Measurements from ENCODE around the gene USO1.
"Not testable (repeated sequence)": the region's sequence is repeated elsewhere in the genome, so short reads cannot be mapped to it uniquely, and the experiment has no call there.

The USO1 gene

GRCh38 chr4:75724066-75724866 lies at the start of gene USO1:
USO1 (plus strand) TSS chr4:75724577; CDS start chr4:75724820, 243 bp downstream.
- H3K27me3 Mint-ChIP-seq: no peaks in the 10 kb centered on the region
- peak within 1 kb of the TSS; percentile 100 for H3K4me3 Mint-ChIP-seq
- H3K4me1 Mint-ChIP-seq (ENCODE audit: low read depth): peaks cover 48% of the 10 kb centered on the region
- intact Hi-C loops (cut with micrococcal nuclease): loop anchor here (1.0 kb wide), 2 partner anchors 51 to 210 kb away; partner anchors contain the start of genes G3BP2, RCHY1 and THAP6
- H3K27ac Mint-ChIP-seq: peak within 1 kb of the TSS; percentile 100
- H3K36me3 Mint-ChIP-seq (ENCODE audit: low read depth): peaks cover 26% of the 10 kb centered on the region
- H3K9me3 Mint-ChIP-seq: no peaks in the 10 kb centered on the region

- intact Hi-C loops (cut with micrococcal nuclease): no loop called here
- Mint-ChIP-seq H3K27ac (no peak overlapping the region), H3K27me3 (no peaks in the 10 kb centered on the region), H3K9me3 (no peaks in the 10 kb centered on the region), H3K36me3 (ENCODE audit: low read depth) (peaks cover 14% of the 10 kb centered on the region), H3K4me1 (ENCODE audit: low read depth) (peaks cover 24% of the 10 kb centered on the region), H3K4me3 (no peak overlapping the region)
Observed at GRCh38 chr4:75675004-75675531, 49.3 kb upstream of the USO1 start.

GRCh38 chr4:75678473-75678872 lies 45.9 kb upstream of the USO1 start:
- H3K36me3 Mint-ChIP-seq (ENCODE audit: low read depth): peaks cover under 1% of the 10 kb centered on the region
- peaks cover 14% of the 10 kb centered on the region for H3K4me1 Mint-ChIP-seq (ENCODE audit: low read depth)
- no peaks in the 10 kb centered on the region for H3K9me3 Mint-ChIP-seq
- no peak overlapping the region for H3K27ac Mint-ChIP-seq
- H3K27me3 Mint-ChIP-seq: no peaks in the 10 kb centered on the region
- intact Hi-C loops (cut with micrococcal nuclease): no loop called here
- H3K4me3 Mint-ChIP-seq: no peak overlapping the region

GRCh38 chr4:75678965-75679364 lies 45.4 kb upstream of the USO1 start:
- intact Hi-C loops (cut with micrococcal nuclease): no loop called here
- no peak overlapping the region for H3K27ac Mint-ChIP-seq
- H3K36me3 Mint-ChIP-seq (ENCODE audit: low read depth): no peaks in the 10 kb centered on the region
- H3K4me1 Mint-ChIP-seq (ENCODE audit: low read depth): peaks cover 9% of the 10 kb centered on the region
- no peaks in the 10 kb centered on the region for H3K27me3 Mint-ChIP-seq
- H3K9me3 Mint-ChIP-seq: no peaks in the 10 kb centered on the region
- H3K4me3 Mint-ChIP-seq: no peak overlapping the region

- H3K27me3 Mint-ChIP-seq: no peaks in the 10 kb centered on the region
- H3K27ac Mint-ChIP-seq: no peak overlapping the region
- no peaks in the 10 kb centered on the region for H3K36me3 Mint-ChIP-seq (ENCODE audit: low read depth)
- no peak overlapping the region for H3K4me3 Mint-ChIP-seq
- H3K4me1 Mint-ChIP-seq (ENCODE audit: low read depth): peaks cover 6% of the 10 kb centered on the region
- H3K9me3 Mint-ChIP-seq: no peaks in the 10 kb centered on the region
- intact Hi-C loops (cut with micrococcal nuclease): no loop called here
Observed at GRCh38 chr4:75679876-75680575, 44.4 kb upstream of the USO1 start.

GRCh38 chr4:75683482-75684155 lies 40.8 kb upstream of the USO1 start:
- Mint-ChIP-seq H3K4me3 (no peak overlapping the region), H3K9me3 (peaks cover 8% of the 10 kb centered on the region), H3K27me3 (no peaks in the 10 kb centered on the region), H3K4me1 (ENCODE audit: low read depth) (peaks cover 6% of the 10 kb centered on the region), H3K36me3 (ENCODE audit: low read depth) (no peaks in the 10 kb centered on the region), H3K27ac (no peak overlapping the region)
- intact Hi-C loops (cut with micrococcal nuclease): no loop called here

- Mint-ChIP-seq H3K9me3 (peaks cover 8% of the 10 kb centered on the region), H3K4me3 (no peak overlapping the region), H3K36me3 (ENCODE audit: low read depth) (no peaks in the 10 kb centered on the region), H3K27me3 (no peaks in the 10 kb centered on the region), H3K4me1 (ENCODE audit: low read depth) (peaks cover 6% of the 10 kb centered on the region), H3K27ac (no peak overlapping the region)
- intact Hi-C loops (cut with micrococcal nuclease): no loop called here
Observed at GRCh38 chr4:75685546-75686189, 38.7 kb upstream of the USO1 start.

GRCh38 chr4:75686346-75686745 lies 38.0 kb upstream of the USO1 start:
- Mint-ChIP-seq H3K4me1 (ENCODE audit: low read depth) (peaks cover 6% of the 10 kb centered on the region), H3K36me3 (ENCODE audit: low read depth) (no peaks in the 10 kb centered on the region), H3K27ac (no peak overlapping the region), H3K27me3 (no peaks in the 10 kb centered on the region), H3K4me3 (no peak overlapping the region), H3K9me3 (peaks cover 8% of the 10 kb centered on the region)
- intact Hi-C loops (cut with micrococcal nuclease): no loop called here

- H3K36me3 Mint-ChIP-seq (ENCODE audit: low read depth); H3K4me3 Mint-ChIP-seq; H3K27ac Mint-ChIP-seq; H3K9me3 Mint-ChIP-seq; intact Hi-C loops (cut with micrococcal nuclease); H3K4me1 Mint-ChIP-seq (ENCODE audit: low read depth); H3K27me3 Mint-ChIP-seq: not testable (repeated sequence)
Observed at GRCh38 chr4:75687125-75687524, 37.3 kb upstream of the USO1 start.

GRCh38 chr4:75692066-75692465 lies 32.3 kb upstream of the USO1 start:
- intact Hi-C loops (cut with micrococcal nuclease); H3K4me3 Mint-ChIP-seq; H3K9me3 Mint-ChIP-seq; H3K36me3 Mint-ChIP-seq (ENCODE audit: low read depth); H3K27me3 Mint-ChIP-seq; H3K27ac Mint-ChIP-seq: not testable (repeated sequence)
- peaks cover 14% of the 10 kb centered on the region for H3K4me1 Mint-ChIP-seq (ENCODE audit: low read depth)

GRCh38 chr4:75696071-75696470 lies 28.3 kb upstream of the USO1 start:
- H3K4me1 Mint-ChIP-seq (ENCODE audit: low read depth): peaks cover 32% of the 10 kb centered on the region
- H3K36me3 Mint-ChIP-seq (ENCODE audit: low read depth): peaks cover 6% of the 10 kb centered on the region
- no peak overlapping the region for H3K4me3 Mint-ChIP-seq
- no peaks in the 10 kb centered on the region for H3K27me3 Mint-ChIP-seq
- peak overlapping the region; percentile 30 for H3K27ac Mint-ChIP-seq
- intact Hi-C loops (cut with micrococcal nuclease): no loop called here
- H3K9me3 Mint-ChIP-seq: no peaks in the 10 kb centered on the region

GRCh38 chr4:75696581-75696980 lies 27.8 kb upstream of the USO1 start:
- Mint-ChIP-seq H3K27ac (peak overlapping the region; percentile 30), H3K36me3 (ENCODE audit: low read depth) (peaks cover 6% of the 10 kb centered on the region), H3K27me3 (no peaks in the 10 kb centered on the region), H3K9me3 (no peaks in the 10 kb centered on the region), H3K4me1 (ENCODE audit: low read depth) (peaks cover 32% of the 10 kb centered on the region), H3K4me3 (no peak overlapping the region)
- intact Hi-C loops (cut with micrococcal nuclease): no loop called here

GRCh38 chr4:75698162-75698962 lies 26.0 kb upstream of the USO1 start:
- Mint-ChIP-seq H3K36me3 (ENCODE audit: low read depth) (peaks cover 6% of the 10 kb centered on the region), H3K4me3 (peak overlapping the region; percentile 54), H3K27ac (peak overlapping the region; percentile 86), H3K9me3 (no peaks in the 10 kb centered on the region), H3K4me1 (ENCODE audit: low read depth) (peaks cover 32% of the 10 kb centered on the region), H3K27me3 (no peaks in the 10 kb centered on the region)
- intact Hi-C loops (cut with micrococcal nuclease): loop anchor here (1.0 kb wide), 1 partner anchor 25 kb away; the partner anchor contains the start of gene G3BP2
